ENCODE data around the gene ATG4D.
"Not testable (repeated sequence)": the region's sequence is repeated elsewhere in the genome, so short reads cannot be mapped to it uniquely, and the experiment has no call there.

The ATG4D gene

DNA sequence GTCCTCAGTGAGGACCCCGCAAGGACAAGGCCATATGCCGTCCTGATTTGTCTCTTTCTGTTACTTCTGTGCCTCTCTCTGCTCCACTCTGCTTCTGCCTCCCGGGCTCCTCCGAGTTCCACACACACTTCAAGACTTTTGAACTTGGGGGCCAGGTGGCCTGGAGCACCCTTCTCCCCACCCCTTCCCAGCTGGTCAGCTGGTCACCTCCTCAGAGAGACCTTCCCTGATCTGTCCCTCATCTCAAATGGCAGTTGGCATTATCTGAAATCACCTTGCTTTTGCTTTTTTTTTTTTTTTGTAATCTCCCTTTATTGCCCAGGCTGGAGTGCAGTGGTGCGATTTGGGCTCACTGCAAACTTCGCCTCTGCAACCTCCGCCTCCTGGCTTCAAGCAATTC lies 24.3 kb upstream of the ATG4D start:
- no peak for DNase-seq (ENCODE audit: low read depth in 2 of 2)

DNA sequence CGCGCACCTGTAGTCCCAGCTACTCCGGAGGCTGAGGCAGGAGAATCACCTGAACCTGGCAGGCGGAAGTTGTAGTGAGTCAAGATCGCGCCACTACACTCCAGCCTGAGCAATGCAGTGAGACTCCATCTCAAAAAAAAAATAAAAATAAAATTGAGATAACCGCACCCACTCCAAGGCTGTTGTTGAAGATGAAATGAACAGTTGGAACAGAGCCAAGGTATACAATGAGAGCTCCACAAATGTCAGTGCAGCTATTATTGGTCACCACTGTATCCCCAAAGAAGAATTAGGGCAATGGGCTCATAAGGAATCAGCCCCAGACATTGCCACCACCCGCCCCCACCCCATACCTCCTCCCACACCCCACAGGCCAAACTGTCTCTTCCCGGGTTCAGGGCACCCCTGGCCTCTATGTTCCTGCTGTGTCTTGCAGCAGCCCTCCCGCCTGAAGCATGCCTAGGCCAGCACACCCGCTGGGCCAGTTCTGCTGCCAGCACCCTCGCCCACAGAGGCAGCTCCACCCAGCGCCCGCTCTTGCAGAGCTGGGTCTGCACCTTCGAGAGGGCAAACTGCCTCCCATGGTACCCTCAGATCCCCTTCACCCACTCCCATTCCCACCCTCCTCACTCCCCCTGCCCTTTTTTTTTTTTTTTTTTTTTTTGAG lies 22.9 kb upstream of the ATG4D start:
- DNase-seq (ENCODE audit: low read depth in 2 of 2), result no peak

DNA sequence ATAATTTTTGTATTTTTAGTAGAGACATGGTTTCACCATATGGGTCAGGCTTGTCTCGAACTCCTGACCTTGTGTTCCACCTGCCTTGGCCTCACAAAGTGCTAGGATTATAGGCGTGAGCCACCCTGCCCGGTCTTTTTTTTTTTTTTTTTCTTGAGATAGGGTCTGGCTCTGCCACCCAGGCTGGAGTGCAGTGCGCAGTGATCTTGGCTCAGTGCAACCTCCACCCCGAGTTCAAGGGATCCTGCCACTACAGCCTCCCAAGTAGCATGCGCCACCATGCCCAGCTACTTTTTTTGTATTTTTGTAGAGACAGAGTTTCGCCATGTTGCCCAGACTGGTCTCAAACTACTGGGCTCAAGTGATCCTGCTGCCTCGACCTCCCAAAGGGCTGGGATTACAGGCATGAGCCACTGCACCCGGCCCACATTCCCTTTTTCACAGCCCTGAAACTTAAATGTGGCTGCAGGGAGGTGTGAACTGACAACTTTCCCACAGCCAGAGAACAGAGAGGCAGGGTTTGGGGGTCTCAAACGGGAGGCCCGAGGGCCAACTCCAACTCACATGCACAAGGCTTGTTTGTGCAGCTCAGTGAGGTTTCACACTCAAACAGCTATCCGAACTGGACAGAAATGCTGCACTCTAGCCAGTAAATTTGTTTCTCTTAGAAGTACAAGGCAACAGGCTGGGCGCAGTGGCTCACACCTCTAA lies 22.1 kb upstream of the ATG4D start:
- DNase-seq (ENCODE audit: low read depth in 2 of 2), result no peak

DNA sequence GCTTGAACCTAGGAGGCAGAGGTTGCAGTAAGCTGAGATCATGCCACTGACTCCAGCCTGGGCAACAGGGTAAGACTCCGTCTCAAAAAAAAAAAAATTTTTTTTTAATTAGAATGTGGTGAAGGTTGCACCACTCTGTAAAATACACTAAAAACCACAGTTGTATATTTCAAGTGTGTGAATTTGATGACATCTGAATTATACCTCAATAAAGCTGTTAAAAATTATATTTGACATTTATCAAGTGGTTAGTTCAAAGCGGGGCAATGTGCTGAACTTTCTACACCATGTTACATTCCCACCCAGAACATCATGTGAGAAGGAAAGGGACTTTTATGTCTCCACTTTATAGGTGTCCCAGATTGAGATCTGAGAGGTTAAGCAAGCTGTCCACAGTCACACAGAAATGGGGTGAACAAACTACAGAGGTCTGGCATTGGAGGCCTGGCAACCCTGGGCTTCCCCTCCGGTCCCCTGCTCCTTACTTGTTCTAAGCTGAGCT lies 20.5 kb upstream of the ATG4D start:
- DNase-seq (ENCODE audit: low read depth in 2 of 2), result no peak

DNA sequence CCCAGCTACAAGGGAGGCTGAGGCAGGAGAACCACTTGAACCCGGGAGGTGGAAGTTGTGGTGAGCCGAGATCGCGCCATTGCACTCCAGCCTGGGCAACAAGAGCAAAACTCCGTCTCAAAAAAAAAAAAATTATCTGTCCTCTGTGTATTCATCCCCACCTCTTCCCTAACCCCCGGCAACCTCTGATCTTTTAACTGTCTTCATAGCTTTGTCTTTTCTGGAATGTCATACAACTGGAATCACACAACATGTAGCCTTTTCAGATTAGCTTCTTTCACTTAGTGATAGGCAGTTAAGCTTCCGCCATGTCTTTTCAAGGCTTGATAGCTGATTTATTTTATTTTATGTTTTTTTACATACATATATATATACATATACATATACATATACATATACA lies 18.1 kb upstream of the ATG4D start:
- DNase-seq (ENCODE audit: low read depth in 2 of 2), result no peak

DNA sequence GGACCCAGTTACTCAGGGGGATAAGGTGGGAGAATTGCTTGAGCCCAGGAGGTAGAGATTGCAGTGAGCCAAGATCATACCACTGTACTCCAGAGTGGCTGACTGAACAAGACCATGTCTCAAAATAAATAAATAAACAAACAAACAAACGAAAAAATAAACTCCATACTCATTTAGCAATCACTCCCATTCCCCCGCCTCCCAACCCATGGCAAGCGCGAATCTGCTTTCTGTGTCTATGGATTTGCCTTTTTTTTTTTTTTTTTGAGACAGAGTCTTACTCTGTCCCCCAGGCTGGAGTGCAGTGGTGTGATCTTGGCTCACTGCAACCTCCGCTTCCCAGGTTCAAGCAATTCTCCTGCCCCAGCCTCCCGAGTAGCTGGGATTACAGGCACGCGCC lies 16.8 kb upstream of the ATG4D start:
- not testable (repeated sequence) for DNase-seq (ENCODE audit: low read depth in 2 of 2)

DNA sequence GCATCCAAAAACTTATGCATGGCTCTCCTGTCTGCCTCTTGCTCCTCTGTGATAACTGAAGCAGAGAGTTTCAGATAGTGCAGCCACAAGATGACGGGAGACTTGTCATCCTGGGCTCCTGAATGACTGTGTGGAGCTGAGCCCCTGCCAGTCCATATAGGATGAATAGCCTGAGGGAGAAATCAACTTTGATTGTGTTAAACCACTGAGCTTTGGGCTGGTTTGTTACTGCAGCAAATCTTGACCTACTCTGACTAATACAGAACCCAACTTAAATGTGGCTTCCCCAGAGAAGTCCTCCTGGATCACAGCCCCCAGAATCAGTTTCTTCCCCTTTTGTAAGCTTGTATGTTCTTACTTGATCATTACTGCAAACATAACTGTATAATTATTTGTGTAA lies 11.2 kb upstream of the ATG4D start:
- DNase-seq (ENCODE audit: low read depth in 2 of 2), result no peak

DNA sequence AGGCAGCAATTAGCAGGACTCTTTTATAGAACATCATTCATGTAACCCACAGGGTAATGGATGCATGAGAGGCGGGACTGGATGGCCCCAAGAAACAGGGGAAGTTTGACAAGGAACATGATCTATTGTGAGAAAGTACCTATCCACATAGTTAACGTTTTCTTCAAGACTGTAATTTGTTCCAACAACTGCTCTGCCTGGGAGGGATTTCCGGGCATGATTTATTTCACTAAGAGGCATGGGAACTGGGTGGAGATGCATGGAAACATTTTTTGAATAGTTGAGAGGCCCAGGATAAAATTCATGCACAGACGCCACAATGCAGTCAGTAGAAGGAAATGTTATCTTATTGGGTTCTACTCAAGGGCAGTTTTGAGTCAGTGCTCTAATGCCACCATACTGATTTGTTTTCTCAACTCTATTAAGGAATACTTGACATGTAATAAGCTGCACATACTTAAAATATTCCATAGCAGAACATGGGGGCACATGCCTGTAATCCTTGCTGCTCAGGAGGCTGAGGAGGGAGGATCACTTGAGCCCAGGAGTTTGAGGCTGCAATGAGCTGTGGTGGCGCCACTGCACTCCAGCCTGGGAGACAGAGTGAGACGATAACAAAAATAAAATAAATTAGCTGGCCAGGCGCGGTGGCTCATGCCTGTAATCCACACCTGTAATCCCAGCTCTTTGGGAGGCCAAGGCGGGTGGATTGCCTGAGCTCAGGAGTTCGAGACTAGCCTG lies 9.9 kb upstream of the ATG4D start:
- DNase-seq (ENCODE audit: low read depth in 2 of 2), result peak; percentile 51 to 53

DNA sequence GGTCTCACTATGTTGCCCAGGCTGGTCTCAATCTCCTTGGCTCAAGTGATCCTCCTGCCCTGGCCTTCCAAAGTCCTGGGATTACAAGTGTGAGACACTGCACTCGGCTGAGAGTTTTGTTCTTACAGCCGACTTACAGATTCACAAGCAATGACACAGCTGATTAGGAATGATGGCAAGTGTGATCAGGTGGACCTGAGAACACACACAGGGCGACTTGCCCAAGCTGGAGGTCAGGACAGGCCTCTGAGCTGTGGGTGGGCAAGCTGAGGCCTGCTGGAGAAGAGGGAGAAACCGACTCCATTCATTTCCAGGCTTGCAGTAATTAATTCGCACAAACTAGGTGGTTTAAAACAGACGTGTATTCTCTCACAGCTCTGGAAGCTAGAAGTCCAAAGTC lies 8.1 kb upstream of the ATG4D start:
- no peak for DNase-seq (ENCODE audit: low read depth in 2 of 2)

DNA sequence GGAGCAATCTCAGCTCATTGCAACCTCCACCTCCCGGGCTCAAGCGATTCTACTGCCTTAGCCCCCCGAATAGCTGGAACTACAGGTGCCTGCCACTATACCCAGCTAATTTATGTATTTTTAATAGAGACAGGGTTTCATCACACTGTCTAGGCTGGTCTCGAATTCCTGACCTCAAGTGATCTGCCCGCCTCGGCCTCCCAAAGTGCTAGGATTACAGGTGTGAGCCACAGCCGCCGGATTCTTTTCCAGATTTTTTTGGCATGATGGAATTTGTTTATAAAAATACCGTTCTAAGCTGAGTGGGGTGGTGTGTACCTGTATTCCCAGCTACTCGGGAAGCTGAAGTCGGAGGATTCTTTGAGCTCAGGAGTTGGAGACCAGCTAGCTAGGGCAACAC lies 6.0 kb upstream of the ATG4D start:
- no peak for DNase-seq (ENCODE audit: low read depth in 2 of 2)

DNA sequence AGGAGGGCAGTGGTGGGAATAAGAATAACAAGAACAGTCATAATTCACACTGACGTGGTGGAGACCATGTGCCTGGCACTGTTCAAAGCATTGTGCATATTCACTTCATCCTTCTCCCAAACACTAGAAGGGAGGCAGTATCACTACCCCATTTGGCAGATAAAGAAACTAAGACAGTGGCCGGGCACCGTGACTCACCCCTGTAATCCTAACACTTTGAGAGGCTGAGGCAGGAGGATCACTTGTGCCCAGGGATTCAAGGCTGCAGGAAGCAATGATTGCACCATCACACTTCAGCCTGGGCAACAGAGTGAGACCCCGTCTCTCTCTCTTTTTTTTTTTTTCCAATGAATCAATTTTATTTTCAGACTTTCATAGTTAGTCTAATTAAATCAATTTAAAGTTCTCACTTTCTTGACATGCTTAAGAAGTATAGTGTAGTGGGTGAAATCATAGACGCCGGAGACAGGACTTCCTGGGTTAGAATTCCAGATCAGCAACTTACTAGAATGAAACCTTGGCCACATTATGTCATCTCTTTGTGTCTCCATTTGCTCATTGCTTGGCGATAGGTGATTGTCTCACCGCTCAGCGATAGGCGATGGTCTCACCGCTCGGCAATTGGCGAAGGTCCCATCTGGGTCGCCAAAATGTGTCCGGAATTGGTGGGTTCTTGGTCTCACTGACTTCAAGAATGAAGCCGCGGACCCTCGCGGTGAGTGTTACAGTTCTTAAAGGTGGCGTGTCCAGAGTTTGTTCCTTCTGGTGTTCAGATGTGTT lies 5.3 kb upstream of the ATG4D start:
- DNase-seq (ENCODE audit: low read depth in 2 of 2), result no peak

DNA sequence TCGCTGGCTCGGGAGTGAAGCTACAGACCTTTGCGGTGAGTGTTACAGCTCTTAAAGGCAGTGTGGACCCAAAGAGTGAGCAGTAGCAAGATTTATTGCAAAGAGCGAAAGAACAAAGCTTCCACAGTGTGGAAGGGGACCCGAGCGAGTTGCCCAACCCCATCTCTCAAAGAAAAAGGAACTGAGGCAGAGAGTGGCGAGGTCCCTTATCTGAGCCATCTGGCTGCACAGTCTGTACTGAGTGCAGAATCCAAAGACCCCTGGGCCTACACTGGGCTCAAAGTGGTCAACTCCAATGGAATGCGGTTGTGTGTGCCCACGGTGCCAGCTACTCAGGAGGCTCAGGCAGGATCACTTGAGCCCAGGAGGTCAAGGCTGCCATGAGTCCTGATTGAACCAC lies 4.7 kb upstream of the ATG4D start:
- DNase-seq (ENCODE audit: low read depth in 2 of 2), result not testable (repeated sequence)

DNA sequence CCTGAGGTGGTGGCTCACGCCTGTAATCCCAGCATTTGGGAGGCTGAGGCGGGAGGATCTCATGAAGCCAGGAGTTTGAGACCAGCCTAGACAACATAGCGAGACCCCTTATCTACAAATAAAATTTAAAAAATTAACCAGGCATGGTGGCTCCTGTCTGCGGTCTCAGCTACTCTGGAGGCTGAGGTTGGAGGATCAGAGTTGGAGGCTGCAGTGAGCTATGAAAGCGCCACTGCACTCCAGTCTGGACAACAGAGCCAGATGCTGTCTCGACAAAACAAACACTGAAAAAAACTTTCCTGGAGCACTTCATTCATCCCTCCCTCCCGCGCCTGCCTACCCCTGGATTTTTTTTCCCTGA lies 665 bp upstream of the ATG4D start:
- no peak for DNase-seq (ENCODE audit: low read depth in 2 of 2)

DNA sequence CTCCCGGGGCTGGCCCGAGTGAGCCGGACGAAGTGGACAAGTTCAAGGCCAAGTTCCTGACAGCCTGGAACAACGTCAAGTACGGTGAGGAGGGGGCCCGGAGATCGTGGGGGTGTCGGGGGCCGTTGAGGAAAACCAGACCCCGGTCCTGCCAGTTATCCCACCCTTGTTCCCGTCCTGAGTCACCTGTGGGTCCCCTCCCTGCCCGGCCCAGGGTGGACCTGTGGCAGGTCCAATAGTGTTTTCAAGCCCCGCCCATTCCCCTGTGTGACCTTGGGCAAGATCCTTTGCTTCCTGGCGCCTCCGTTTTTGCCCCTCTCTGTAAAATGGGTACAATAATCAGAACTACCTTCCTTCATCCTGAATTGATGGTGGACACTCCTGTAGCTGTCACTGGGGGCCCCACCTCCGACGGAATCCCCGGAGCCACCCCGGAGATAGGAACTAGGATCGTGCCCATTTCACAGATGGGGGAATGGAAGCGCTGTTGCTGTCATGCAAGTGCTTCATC lies 593 bp downstream of the ATG4D start:
- no peak for DNase-seq (ENCODE audit: low read depth in 2 of 2)

DNA sequence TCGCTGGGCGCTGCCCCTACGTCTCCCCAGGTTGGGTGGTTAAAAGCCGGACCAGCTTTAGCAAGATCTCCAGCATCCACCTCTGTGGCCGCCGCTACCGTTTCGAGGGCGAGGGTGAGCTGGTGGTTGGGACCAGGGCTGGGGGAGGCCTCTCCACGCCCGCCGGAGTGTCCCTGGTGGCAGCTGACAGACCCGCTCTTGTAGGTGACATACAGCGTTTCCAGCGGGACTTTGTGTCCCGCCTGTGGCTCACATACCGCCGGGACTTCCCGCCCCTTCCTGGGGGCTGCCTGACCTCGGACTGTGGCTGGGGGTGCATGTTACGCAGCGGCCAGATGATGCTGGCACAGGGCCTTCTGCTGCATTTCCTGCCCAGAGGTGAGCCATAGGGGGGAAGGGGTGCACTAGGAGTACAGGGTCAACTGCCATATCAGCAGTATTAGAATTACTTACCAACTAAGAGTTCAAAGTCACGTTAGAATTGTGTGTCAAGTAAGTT lies 1.1 kb downstream of the ATG4D start:
- DNase-seq (ENCODE audit: low read depth in 2 of 2), result no peak

DNA sequence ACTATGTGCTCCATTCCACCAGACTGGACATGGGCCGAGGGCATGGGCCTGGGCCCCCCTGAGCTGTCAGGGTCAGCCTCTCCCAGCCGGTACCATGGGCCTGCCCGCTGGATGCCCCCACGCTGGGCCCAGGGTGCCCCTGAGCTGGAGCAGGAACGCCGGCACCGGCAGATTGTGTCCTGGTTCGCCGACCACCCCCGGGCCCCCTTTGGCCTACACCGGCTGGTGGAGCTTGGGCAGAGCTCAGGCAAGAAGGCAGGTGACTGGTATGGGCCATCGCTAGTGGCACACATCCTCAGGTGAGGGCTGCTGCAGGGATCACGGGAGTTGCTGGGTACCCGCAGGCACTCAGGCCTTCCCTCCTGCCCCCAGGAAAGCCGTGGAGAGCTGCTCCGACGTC lies 3.1 kb downstream of the ATG4D start:
- DNase-seq (ENCODE audit: low read depth in 2 of 2), result no peak

DNA sequence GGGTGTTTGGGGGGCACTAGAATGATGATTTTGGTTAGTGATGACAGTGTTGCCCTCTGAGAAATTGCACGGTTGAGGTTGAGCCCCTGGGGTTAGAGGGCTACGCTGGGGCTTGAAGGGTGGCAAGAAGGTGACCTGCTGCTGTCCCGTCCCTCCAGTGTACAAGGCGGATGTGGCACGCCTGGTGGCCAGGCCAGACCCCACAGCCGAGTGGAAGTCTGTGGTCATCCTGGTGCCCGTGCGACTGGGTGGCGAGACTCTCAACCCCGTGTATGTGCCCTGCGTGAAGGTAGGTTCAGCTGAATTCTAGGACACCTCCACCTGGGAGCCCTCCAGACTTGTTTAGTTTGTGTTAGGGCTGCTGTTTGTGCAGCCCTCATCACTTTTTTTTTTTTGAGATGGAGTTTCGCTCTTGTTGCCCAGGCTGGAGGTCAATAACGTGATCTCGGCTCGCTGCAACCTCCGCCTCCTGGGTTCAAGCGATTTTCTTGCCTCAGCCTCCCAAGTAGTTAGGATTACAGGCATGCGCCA lies 5.1 kb downstream of the ATG4D start:
- no peak for DNase-seq (ENCODE audit: low read depth in 2 of 2)

DNA sequence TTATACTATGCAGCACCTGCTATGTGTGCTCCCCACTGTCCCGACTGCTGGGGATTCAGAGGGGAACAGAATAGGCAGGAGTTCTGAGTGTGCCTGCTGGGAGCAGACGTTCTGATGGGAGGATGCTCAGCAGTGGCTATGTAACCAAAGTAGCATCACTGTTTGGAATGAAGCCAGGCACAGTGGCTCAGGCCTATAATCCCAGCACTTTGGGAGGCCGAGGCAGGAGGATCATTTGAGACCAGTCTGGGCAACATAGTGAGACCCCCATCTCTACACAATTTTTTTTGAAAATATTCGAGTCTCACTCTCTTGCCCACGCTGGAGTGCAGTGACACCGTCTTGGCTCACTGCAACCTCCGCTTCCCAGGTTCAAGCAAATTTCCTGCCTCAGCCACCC lies 6.0 kb downstream of the ATG4D start:
- DNase-seq (ENCODE audit: low read depth in 2 of 2), result no peak

DNA sequence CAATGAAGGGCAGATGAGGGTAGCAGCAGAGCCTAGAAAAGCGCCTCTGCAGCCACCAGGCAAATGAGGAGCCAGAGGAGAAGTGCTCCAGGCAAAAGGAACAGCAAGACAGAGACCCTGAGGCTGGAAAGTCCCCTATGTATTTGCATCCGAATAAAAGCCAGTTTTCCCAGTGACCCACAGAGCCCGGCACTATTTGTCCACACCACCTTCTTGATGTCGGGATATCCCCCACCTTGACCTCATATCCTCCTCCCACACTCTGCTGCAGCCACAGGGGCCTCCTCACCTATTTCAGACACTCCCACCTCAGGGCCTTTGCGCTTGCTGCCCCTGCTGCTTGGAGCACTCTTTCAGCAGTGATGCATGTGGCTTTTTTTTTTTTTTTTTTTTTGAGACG lies 6.6 kb downstream of the ATG4D start:
- DNase-seq (ENCODE audit: low read depth in 2 of 2), result no peak

DNA sequence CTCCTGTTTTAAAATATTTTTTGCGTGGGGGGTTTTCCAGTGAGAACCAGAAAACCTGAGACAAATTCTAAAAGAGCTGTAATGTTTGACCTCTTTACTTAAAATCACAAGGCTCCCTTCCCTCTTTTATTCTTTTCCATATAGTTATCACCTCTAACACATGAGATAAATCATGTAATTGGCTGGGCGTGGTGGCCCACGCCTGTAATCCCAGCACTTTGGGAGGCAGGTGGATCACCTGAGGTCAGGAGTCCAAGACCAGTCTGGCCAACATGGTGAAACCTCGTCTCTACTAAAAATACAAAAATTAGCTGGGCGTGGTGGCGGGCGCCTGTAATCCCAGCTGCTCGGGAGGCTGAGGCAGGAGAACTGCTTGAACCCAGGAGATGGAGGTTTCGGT lies 7.3 kb downstream of the ATG4D start:
- DNase-seq (ENCODE audit: low read depth in 2 of 2), result not testable (repeated sequence)

DNA sequence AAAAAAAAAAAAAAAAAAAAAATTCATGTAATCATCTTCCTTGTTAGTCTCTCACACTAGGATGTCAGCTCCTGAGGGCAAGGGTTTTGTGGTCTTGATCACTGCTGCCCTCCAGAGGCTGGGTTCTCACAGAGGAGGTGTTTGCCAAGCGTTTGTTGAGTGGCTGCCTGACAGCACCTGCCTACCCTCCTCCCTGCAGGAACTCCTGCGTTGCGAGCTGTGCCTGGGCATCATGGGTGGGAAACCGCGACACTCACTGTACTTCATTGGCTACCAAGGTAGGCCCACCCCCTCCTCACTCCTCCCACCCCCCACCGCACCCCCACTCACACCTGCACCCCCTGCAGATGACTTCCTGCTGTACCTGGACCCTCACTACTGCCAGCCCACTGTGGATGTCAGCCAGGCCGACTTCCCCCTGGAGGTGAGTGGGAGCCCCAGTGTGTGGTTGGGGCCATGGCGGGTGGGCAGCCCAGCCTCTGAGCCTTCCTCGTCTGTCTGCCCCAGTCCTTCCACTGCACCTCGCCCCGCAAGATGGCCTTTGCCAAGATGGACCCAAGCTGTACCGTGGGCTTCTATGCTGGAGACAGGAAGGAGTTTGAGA lies 8.1 kb downstream of the ATG4D start:
- DNase-seq (ENCODE audit: low read depth in 2 of 2), result no peak

Data from fibroblast of skin of left biceps (primary cell).